Memory B cell (primary cell): ENCODE results near the gene IFIT1B.
"Not testable (repeated sequence)": the region's sequence is repeated elsewhere in the genome, so short reads cannot be mapped to it uniquely, and the experiment has no call there.

Source experiments
- ATAC-seq: fragments of 150-1000 bp; cut with Tn5 transposase; 2 replicates; pipeline ENCODE4 v1.10.0; 2021; ENCODE audit warnings: low read depth, mild to moderate bottlenecking, moderate library complexity
- DNase-seq, 2 donors: peaks; one replicate each; pipeline ENCODE4 v3.0.0; 2022; ENCODE audit warnings: low spot score in 2 of 2
- H3K27ac Mint-ChIP-seq: one replicate; pipeline ENCODE4 v1.8.0; 2022; ENCODE audit warnings: mild to moderate bottlenecking, moderate library complexity, mixed read lengths
- H3K27me3 Mint-ChIP-seq: one replicate; pipeline ENCODE4 v1.8.0; 2022; ENCODE audit warnings: mixed read lengths
- H3K36me3 Mint-ChIP-seq: one replicate; pipeline ENCODE4 v1.8.0; 2022; ENCODE audit warnings: mild to moderate bottlenecking, mixed read lengths
- H3K4me1 Mint-ChIP-seq: one replicate; pipeline ENCODE4 v1.8.0; 2022; ENCODE audit warnings: mixed read lengths
- H3K4me3 Mint-ChIP-seq: one replicate; pipeline ENCODE4 v1.8.0; 2022; ENCODE audit warnings: mild to moderate bottlenecking, moderate library complexity, mixed read lengths
- H3K9me3 Mint-ChIP-seq: one replicate; pipeline ENCODE4 v1.8.0; 2022; ENCODE audit warnings: mixed read lengths

The IFIT1B gene, protein sequence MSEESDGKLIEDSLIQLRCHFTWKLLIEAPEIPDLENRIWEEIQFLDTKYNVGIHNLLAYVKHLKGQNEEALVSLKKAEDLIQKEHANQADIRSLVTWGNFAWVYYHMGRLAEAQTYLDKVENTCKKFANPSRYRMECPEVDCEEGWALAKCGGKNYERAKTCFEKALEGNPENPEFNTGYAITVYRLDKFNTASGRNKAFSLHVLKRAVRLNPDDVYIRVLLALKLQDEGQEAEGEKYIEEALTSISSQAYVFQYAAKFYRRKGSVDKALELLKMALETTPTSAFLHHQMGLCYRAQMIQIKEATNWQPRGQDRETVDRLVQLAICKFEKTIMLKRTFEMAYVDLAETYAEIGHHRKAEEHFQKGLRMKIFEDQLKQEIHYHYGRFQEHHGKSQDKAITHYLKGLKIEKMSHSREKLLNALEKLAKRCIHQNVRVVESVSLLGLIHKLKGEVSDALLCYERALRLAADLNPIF

DNA sequence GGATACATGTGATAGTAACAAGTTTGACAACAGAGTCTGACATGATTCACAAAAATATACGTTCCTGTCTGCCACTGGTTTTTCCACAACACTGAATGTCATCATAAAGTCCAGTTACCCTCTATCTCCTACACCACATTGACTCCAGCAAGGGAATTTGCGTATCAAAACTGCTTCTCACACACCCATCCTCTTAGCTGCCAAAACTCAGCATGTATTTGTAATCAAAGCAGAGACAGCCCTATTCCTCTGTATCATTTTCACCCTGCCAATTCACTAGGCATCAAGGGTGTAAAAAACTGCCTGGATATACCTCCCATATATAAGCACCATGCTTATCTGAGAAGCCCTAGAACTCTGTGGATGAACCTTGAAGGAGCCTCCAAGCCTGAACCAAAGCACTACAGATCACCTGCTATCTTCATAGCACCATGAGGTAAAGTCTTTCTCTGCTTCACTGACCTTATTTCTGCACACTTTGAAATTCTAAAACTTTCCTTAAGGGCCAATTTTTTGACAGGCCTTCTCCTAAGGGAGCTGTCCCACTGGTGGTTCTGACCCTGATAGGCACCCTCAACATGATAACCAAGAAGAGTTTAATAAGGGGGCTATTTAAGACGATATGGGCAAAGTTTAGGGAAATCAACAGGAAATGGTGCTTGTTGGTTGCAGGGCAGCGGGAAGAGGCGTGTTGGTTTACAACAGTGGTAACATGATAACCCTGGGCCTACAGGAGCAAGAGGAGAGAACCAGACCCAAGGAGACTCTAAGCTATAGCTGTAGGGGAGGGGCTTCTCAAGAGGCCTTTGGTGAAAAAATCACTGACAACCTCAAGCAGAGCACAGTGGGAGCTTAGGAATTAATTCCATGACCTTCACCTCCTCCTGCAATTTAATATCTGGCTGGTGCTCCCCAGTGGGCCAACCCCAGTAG lies at the start of gene IFIT1B:
Gene IFIT1B (plus strand): TSS at position 352 of the 933 bp plus-strand sequence. CDS start 80 bp downstream, at position 432.
- Mint-ChIP-seq H3K36me3 (no peaks in the 10 kb centered on the region), H3K27ac (no peak within 1 kb of the TSS), H3K9me3 (no peaks in the 10 kb centered on the region), H3K4me3 (no peak within 1 kb of the TSS), H3K4me1 (no peaks in the 10 kb centered on the region), H3K27me3 (peaks cover 3% of the 10 kb centered on the region)
- DNase-seq (no peak), ATAC-seq (no peak)

DNA sequence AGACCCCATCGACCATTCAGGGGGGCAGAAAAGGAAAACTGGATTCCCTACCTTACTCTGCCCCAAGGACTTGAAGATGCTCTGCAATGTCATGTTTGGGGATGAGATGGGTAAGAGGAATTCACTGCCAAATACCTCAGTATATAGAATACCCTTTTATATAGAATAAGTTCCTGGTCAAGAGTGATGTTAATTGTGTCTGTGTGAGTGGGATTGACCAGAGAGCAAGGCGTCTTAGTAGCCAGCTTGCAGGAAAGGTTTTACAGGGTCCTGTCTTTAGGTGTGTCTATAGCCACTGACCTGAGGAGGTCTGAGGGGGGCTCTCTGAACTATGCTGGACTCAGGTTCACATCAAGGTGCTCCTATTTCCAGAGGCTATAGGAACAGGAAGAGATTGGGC lies 48.7 kb upstream of the IFIT1B start:
- H3K27me3 Mint-ChIP-seq, result no peaks in the 10 kb centered on the region
- H3K36me3 Mint-ChIP-seq, result no peaks in the 10 kb centered on the region
- ATAC-seq (no peak), DNase-seq (no peak)
- H3K27ac Mint-ChIP-seq, result peak overlapping the region; percentile 97
- no peak overlapping the region for H3K4me3 Mint-ChIP-seq
- peaks cover 48% of the 10 kb centered on the region for H3K4me1 Mint-ChIP-seq
- H3K9me3 Mint-ChIP-seq, result no peaks in the 10 kb centered on the region

DNA sequence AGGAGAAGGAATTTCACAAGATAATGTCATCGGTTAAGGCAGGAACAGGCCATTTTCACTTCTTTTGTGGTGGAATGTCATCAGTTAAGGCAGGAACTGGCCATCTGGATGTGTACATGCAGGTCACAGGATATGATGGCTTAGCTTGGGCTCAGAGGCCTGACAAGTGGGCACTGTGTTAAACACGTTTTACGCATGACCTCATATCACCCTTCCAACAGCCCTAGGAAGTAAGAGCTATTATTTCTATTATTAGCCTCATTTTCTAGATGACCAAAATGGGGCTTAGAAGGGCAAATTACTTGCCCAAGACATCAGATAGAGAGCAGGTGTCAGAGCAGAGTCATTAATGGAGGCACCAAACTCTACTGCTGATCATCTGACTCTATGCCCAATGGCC lies 47.8 kb upstream of the IFIT1B start:
- H3K27ac Mint-ChIP-seq, result peak overlapping the region; percentile 97
- not testable (repeated sequence) for DNase-seq, H3K36me3 Mint-ChIP-seq, H3K4me3 Mint-ChIP-seq, ATAC-seq, H3K27me3 Mint-ChIP-seq, H3K9me3 Mint-ChIP-seq
- peaks cover 49% of the 10 kb centered on the region for H3K4me1 Mint-ChIP-seq

DNA sequence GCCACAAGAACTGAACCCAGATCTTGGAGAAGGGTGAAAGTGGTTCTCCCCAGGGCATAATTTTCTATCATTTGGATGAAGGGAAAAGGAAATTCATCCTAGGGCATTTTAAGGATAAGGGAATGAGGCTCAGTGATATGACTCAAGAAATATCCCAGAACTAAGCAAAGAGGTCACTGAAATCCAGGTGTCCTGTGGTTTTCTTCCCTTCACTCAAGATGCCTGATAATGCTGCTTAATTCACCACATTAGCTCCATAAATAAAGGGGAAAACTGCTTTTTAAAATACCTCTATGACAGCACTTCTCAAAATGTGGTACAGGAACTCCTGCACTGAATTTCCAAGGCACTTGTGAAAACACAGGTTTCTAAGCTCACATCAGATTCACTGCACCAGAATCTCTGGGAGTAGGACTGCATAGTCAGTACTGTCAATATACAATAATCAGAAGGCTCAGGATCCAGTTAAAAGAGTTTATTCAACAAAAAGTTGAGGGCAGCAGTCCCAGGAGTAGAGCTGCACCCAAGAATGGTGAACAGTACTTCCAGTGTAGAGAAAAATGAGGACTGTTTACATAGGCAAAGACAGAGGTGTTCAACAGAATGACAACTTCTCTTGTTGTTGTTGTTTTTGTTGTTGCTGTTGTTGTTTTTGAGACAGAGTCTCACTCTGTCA lies 47.2 kb upstream of the IFIT1B start:
- Mint-ChIP-seq H3K27me3 (no peaks in the 10 kb centered on the region), H3K9me3 (no peaks in the 10 kb centered on the region)

DNA sequence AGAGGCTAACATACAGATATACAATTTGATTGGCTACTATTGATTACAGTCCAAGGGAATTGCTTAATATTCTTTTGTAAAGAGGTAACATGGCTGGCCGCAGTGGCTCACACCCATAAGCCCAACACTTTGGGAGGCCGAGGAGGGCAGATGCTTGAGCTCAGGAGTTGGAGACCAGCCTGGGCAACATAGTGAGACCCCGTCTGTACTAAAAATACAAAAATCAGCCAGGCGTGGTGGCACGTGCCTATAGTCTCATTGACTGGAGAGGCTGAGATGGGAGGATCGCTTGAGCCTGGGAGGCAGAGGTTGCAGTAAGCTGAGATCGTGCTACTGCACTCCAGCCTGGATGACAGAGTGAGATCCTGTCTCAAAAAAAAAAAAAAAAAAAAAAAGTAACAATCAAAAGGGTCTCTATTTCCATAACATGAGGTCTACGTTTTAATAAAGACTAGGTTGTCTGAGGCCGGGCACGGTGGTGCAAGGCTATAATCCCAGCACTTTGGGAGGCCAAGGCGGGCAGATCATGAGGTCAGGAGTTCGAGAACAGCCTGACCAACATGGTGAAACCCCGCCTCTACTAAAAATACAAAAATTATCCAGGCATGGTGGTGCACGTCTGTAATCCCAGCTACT lies 46.3 kb upstream of the IFIT1B start:
- not testable (repeated sequence) for ATAC-seq, H3K9me3 Mint-ChIP-seq, H3K36me3 Mint-ChIP-seq, DNase-seq, H3K27me3 Mint-ChIP-seq
- peak overlapping the region; percentile 97 for H3K27ac Mint-ChIP-seq
- H3K4me3 Mint-ChIP-seq, result peak overlapping the region; percentile 86
- H3K4me1 Mint-ChIP-seq, result peaks cover 48% of the 10 kb centered on the region

More for the DNA sequence above, 47.2 kb upstream of the IFIT1B start:
- DNase-seq (no peak), ATAC-seq (no peak)
- Mint-ChIP-seq H3K36me3 (no peaks in the 10 kb centered on the region), H3K27ac (peak overlapping the region; percentile 97), H3K4me3 (peak overlapping the region; percentile 24), H3K4me1 (peaks cover 51% of the 10 kb centered on the region)

DNA sequence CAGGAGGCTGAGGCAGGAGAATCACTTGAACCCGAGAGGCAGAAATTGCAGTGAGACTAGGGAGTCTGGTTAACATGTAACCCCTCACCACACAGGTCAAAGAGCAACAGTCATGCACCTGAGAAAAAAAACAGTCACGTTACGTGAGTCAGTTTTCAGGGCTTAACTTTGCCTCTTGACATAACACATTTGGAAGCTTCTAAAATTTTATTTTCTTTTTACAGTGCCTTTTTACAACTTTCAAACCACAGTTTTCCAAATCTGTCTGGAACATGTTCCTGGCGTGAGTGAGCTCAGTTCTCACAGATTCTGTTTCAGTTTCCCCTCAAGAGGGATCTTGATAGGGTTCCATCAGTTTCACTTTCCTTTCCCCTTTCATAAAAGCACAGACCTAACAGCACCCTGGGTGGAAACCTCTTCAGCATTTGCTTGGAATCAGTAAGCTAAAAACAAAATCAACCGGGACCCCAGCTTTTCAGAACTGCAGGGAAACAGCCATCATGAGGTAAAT lies 45.7 kb upstream of the IFIT1B start:
- Mint-ChIP-seq H3K27me3 (no peaks in the 10 kb centered on the region), H3K27ac (peak overlapping the region; percentile 97), H3K4me3 (peak overlapping the region; percentile 86), H3K4me1 (peaks cover 44% of the 10 kb centered on the region), H3K36me3 (peaks cover 1% of the 10 kb centered on the region), H3K9me3 (no peaks in the 10 kb centered on the region)
- DNase-seq, result peak; percentile 12 to 38
- ATAC-seq, result peak; percentile 55

DNA sequence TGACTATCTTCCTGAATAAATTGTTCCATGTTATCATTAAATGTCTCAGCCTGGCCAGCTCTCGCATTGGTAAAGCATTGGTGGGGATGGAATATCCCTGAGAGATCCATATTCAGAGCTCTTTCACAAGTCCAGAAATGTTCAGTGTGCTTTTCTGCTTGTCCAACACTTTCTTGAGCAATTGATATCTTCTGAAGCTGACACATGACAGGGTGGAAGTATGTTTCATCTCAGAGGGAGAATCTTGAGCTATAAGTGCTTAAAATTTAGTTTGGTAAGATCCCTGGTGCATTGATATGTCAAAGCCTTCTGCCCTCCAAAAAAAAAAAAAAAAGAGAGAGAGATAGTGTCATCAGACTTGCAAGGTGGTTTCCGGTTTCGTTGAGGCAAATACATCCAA lies 42.6 kb upstream of the IFIT1B start:
- DNase-seq (no peak), ATAC-seq (no peak)
- Mint-ChIP-seq H3K4me1 (peaks cover 25% of the 10 kb centered on the region), H3K36me3 (peaks cover 19% of the 10 kb centered on the region), H3K27ac (peak overlapping the region; percentile 97), H3K9me3 (no peaks in the 10 kb centered on the region), H3K27me3 (no peaks in the 10 kb centered on the region), H3K4me3 (no peak overlapping the region)

DNA sequence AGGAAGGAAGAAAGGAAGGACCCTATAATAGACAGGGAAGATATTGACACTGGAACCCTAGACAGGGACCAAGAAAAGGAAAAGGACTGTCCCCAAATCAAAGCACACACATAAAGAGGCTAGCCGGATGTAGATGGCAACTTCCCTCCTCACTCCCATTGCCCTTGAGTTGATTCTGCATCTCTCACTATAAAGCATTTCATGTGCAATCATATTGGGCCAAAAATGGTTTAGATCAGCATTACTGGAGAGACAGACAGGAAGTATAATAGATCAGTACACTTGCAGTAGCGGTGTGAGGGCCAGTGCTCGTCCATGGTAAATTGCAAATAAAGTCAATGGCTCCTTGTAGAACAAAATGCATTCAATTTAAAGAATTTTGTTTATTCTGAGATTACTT lies 41.6 kb upstream of the IFIT1B start:
- Mint-ChIP-seq H3K4me3 (no peak overlapping the region), H3K9me3 (no peaks in the 10 kb centered on the region), H3K27ac (peak overlapping the region; percentile 97), H3K36me3 (peaks cover 23% of the 10 kb centered on the region), H3K4me1 (peaks cover 18% of the 10 kb centered on the region), H3K27me3 (no peaks in the 10 kb centered on the region)
- no peak for DNase-seq
- no peak for ATAC-seq

DNA sequence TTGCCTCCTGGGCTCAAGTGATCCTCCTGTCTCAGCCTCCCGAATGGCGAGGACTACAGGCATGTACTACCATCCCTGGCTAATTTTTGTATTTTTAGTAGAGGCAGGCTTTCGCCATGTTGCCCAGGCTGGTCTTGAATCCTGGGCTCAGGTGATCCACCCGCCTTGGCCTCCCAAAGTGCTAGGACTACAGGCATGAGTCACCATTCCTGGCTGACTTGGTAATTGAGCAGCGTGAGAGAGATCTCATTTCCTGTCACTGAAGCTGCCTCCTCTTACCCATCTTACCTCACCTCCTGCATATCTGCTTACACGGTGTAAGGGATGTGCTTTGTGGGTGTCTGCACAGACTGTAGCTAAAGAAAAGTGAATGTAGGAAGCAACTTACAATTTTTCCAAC lies 40.4 kb upstream of the IFIT1B start:
- Mint-ChIP-seq H3K27ac (no peak overlapping the region), H3K27me3 (no peaks in the 10 kb centered on the region), H3K36me3 (peaks cover 23% of the 10 kb centered on the region), H3K9me3 (no peaks in the 10 kb centered on the region), H3K4me3 (no peak overlapping the region), H3K4me1 (peaks cover 15% of the 10 kb centered on the region)
- no peak for DNase-seq
- ATAC-seq, result no peak

DNA sequence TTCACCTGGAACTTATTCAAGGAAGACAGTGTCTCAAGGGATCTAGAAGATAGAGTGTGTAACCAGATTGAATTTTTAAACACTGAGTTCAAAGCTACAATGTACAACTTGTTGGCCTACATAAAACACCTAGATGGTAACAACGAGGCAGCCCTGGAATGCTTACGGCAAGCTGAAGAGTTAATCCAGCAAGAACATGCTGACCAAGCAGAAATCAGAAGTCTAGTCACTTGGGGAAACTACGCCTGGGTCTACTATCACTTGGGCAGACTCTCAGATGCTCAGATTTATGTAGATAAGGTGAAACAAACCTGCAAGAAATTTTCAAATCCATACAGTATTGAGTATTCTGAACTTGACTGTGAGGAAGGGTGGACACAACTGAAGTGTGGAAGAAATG lies 39.1 kb upstream of the IFIT1B start:
- DNase-seq (no peak), ATAC-seq (no peak)
- Mint-ChIP-seq H3K36me3 (peaks cover 23% of the 10 kb centered on the region), H3K27ac (no peak overlapping the region), H3K4me3 (no peak overlapping the region), H3K27me3 (no peaks in the 10 kb centered on the region), H3K9me3 (no peaks in the 10 kb centered on the region), H3K4me1 (peaks cover 7% of the 10 kb centered on the region)

DNA sequence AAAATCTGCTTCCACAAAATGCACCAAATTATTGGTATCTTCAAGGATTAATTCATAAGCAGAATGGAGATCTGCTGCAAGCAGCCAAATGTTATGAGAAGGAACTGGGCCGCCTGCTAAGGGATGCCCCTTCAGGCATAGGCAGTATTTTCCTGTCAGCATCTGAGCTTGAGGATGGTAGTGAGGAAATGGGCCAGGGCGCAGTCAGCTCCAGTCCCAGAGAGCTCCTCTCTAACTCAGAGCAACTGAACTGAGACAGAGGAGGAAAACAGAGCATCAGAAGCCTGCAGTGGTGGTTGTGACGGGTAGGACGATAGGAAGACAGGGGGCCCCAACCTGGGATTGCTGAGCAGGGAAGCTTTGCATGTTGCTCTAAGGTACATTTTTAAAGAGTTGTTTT lies 38.0 kb upstream of the IFIT1B start:
- no peak overlapping the region for H3K4me3 Mint-ChIP-seq
- no peak overlapping the region for H3K27ac Mint-ChIP-seq
- DNase-seq, result no peak
- H3K27me3 Mint-ChIP-seq, result no peaks in the 10 kb centered on the region
- peaks cover 23% of the 10 kb centered on the region for H3K36me3 Mint-ChIP-seq
- H3K4me1 Mint-ChIP-seq, result peaks cover 2% of the 10 kb centered on the region
- ATAC-seq, result no peak
- no peaks in the 10 kb centered on the region for H3K9me3 Mint-ChIP-seq

DNA sequence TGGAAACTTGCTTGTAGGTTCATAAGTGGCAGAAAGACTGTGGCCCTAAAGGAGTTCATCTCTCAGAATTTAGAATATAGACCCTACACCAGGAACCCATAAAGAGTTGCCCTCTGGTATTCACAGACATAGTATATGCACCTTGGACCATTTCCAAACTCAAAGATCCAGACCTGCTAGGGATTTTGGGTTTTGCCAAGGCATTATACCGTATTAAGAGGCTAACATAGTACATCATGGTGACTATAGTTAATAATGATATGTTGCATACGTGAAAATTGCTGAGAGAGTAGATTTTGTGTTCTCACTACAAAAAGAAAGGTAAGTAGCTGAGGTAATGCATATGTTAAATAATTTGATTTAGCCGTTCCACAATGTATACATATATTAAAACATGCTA lies 36.2 kb upstream of the IFIT1B start:
- no peak for ATAC-seq
- Mint-ChIP-seq H3K9me3 (no peaks in the 10 kb centered on the region), H3K4me1 (no peaks in the 10 kb centered on the region), H3K36me3 (peaks cover 21% of the 10 kb centered on the region), H3K27me3 (no peaks in the 10 kb centered on the region), H3K27ac (no peak overlapping the region), H3K4me3 (no peak overlapping the region)
- DNase-seq, result no peak

DNA sequence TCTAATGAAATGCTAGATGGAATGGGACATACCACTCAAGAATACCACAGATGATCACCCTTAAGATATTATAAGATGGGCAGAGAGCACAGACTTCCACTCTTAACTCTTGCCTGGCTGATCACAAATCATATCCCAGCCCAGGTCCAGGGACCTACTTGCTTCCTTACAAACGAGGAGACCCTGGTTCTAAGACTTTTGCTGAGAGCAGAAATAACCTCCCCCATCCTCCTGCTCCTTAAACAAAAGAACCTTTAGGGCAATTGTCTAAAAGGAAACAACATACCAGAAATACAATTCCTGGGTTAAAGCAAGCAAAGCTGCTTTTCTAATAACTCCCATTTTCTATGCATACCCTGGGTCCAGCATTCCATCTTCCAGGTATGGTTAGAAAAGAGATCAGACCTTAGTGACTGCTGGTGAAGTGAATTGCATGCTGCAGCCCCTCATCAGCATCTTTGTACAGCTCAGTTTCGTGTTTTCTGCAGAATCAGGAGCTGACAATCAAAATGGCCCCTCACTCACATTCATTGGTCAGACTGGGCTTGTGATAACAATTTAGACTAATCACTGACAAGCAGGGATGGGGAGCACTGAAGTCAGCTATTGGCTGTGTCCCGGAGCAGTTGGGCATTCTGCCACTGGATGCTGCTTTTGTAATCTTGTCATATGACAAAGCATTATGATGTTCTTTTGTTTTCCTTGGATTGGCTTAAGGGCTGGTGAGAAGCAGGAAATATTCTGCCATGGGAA lies 35.5 kb upstream of the IFIT1B start:
- DNase-seq (no peak), ATAC-seq (no peak)
- Mint-ChIP-seq H3K36me3 (peaks cover 21% of the 10 kb centered on the region), H3K27me3 (no peaks in the 10 kb centered on the region), H3K27ac (no peak overlapping the region), H3K4me1 (peaks cover 4% of the 10 kb centered on the region), H3K4me3 (no peak overlapping the region), H3K9me3 (no peaks in the 10 kb centered on the region)
